HG03060 (cell line): Measurements from ENCODE around the gene PODXL2.
"Not testable (repeated sequence)": the region's sequence is repeated elsewhere in the genome, so short reads cannot be mapped to it uniquely, and the experiment has no call there.

Experiments used
- ATAC-seq: cut with Tn5 transposase; IDR thresholded peaks from one replicate; pipeline ENCODE4 v1.9.1; 2021; ENCODE audit warnings: low read depth, moderate number of reproducible peaks; ENCODE audit not compliant: unreplicated experiment

Gene PODXL2

GRCh38 chr3:127604546-127605165 is 24.3 kb upstream of the PODXL2 start:
- no peak for ATAC-seq

DNA sequence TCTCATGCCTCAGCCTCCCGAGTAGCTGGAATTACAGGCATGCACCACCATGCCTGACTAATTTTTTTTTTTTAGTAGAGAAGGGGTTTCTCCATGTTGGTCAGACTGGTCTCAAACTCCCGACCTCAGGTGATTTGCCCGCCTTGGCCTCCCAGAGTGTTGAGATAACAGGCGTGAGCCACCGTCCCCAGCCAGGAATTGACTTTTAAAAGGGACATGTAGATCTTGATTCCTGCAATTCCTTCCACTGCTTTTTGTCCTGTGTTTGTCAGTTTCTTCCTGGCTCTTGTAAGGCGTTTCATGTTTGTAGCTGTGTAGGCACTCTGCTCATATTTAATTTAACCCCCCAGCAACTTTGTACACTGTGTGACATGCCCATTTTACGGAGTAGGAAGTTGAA is 23.4 kb upstream of the PODXL2 start:
- not testable (repeated sequence) for ATAC-seq

GRCh38 chr3:127606086-127606805 is 22.7 kb upstream of the PODXL2 start:
- ATAC-seq: no peak

GRCh38 chr3:127606981-127607595 is 21.9 kb upstream of the PODXL2 start:
- no peak for ATAC-seq

- ATAC-seq: no peak
These were observed 21.2 kb upstream of the PODXL2 start for GRCh38 chr3:127607675-127608361.

- no peak for ATAC-seq
These were observed 20.6 kb upstream of the PODXL2 start for GRCh38 chr3:127608362-127608718.

DNA sequence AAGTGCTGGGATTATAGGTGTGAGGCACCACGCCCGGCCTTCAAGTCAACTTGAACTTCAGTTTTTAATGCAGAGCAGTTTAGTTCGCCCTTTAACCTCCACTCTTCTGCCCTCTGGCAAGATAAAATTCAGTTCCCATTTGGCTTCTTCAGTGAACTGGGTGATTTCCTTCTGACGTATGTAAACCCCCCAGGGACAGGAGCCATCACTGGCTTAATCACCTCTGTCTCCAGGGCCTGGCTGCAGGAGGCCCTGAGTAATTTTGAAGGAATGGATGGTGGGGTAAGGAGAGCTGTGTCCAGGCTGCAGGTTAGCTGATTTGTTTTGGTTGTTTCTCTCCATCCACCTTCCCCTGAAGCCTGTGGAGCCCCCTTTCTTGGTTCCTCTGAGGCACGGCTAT is 18.9 kb upstream of the PODXL2 start:
- ATAC-seq: no peak

DNA sequence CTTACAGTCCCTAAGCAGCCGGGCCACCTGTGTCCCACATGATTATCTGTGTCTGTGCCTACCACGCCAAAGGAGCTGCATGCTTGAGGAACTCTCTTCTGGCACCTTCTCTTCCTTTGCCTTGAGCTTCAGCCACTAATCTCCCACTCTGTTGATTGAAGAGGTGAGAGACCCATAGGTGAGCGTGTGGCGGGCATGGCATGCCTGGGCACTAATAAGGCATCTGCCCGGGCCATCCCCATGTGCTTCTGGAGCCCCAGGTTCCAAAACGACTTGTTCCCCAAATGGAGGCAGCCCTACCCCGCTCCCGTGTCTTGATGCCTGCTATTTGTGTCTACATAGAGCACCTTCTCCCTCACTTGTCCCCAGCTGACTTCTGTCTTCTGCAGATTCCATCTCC is 17.7 kb upstream of the PODXL2 start:
- no peak for ATAC-seq

DNA sequence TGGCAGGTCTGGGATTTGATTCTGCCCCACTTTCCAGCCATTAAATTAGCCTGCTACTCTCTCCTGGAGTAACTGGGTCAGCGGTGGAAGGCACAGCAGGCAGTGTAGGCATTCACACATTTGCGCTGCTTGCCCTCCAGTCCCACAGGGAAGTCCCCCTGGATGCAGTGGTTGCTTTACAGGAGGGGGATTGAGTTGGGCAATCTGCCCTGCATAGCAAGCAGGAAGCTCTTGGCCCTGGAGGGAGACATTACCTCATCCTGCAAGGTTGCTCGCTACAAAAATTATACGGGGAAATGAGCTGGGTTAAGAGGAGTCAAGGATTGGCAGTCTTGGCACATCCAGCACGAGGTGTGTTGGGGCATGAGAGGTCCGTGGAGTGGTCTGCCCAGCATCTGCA is 16.0 kb upstream of the PODXL2 start:
- no peak for ATAC-seq

DNA sequence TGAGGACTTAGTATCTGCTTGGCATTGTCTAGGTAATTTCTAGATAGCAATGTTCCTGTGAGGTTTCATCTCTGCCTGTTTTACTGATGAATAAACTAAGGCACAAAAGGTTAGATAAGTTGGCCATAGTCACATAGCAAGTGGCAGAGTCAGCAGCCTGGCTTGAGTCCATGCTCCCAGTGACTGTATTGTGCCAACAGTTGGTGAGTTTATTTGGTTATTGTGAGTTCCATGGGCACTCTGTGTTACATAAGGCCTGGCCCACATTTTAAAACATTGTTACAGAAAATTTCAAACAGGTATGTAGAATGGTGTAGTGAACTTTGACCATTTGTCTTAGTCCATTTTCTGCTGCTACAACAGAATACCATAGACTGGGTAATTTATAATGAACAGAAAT is 15.6 kb upstream of the PODXL2 start:
- no peak for ATAC-seq

DNA sequence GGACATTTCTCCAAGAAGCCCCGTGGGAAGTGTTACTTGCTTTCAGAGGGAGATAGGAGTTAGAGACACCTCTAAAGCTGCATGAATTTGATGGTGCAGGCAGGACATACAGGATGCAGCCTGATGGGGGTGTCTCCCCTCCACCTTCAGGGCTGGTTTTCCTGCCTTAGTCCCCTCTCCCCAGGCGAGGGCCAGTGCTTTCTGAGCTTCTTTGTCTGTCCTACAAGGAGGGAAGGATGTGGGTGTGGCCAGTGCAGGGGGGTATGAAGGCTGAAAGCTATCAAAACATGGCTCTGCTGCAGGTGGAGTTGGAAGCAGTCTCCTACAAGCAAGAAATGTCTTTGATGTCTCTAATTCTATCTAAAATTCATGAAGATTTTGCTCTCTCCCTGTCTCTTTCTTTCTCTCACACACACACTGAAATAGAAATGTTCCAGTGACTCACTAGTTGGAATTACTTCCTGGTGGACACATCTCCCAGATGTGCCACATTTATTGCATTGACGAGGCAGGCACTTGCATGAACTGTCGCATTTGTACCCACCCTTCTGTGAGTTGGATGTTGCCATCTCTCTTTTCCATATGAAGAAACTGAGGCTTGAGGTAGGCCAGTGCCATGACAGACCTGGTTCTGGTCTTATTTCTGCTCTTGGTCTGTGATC is 13.9 kb upstream of the PODXL2 start:
- no peak for ATAC-seq

GRCh38 chr3:127615631-127616305 is 13.2 kb upstream of the PODXL2 start:
- no peak for ATAC-seq

DNA sequence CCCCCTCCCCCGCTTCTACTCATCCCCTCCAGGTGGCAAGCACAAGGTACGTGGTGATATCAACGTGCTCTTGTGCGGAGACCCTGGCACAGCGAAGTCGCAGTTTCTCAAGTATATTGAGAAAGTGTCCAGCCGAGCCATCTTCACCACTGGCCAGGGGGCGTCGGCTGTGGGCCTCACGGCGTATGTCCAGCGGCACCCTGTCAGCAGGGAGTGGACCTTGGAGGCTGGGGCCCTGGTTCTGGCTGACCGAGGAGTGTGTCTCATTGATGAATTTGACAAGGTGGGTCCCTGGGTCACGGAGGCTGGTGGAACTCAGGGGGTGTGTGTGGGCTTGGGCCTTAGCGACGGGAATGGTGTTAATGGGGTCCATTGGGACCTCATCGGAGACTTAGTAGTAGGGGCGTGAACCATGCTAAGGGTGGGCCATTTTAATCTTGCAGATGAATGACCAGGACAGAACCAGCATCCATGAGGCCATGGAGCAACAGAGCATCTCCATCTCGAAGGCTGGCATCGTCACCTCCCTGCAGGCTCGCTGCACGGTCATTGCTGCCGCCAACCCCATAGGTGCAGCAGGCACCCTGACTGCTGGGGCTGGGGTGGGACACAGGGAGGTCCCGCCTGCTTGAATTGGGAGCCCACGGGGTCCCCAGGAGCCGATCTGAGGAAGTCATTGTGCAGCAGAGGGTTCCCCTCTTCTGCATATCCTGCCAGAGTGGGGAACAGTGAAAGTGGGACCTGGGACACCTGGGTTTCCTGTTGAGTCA is 12.0 kb upstream of the PODXL2 start:
- no peak for ATAC-seq

GRCh38 chr3:127618891-127619290 is 10.1 kb upstream of the PODXL2 start:
- ATAC-seq: no peak

GRCh38 chr3:127620637-127621375 is 8.2 kb upstream of the PODXL2 start:
- ATAC-seq: no peak

DNA sequence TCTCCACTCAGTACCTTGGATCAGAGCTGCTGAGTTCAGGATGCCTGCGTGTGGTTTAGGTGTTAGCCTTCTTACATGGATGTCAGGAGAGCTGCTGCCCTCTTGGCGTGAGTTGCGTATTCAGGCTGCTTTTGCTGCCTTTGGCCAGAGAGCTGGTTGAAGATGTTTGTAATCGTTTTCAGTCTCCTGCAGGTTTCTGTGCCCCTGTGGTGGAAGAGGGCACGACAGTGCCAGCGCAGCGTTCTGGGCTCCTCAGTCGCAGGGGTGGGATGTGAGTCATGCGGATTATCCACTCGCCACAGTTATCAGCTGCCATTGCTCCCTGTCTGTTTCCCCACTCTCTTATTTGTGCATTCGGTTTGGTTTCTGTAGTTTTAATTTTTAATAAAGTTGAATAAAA is 7.0 kb upstream of the PODXL2 start:
- ATAC-seq: no peak

DNA sequence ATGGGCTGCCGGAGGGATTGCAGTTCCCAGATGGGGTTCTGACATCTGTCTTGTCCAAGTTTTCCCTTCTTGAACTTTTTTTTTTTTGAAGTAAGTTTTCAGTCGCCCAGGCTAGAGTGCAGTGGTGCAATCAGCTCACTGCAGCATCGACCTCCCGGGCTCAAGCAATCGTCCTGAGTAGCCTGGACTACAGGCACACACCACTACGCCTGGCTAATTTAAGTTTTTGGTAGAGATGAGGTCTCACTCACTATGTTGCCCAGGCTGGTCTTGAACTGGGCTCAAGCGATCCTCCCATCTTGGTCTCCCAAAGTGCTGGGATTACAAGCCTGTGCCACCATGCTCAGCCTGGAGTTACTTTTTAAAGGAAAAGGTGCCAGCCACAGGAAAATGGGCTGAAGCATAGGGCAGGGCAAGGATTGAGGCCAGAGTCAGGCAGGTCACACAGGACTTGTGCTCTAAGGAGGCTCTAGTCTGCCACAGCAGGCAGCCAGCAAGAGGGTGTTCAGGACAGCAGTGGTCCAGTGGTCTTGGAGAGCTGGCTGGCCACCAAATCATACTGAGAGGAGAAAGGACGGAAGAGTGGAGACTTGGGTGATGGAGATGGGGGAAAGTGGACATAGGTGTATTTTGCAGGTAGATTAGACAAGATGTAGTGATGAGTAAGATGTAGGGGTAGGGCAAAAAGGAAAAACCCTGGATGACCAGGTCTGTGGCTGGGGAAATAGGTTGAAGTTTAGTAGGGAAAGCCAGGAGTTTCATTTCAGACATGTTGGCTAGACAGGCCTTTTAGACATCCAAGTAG is 6.0 kb upstream of the PODXL2 start:
- no peak for ATAC-seq

DNA sequence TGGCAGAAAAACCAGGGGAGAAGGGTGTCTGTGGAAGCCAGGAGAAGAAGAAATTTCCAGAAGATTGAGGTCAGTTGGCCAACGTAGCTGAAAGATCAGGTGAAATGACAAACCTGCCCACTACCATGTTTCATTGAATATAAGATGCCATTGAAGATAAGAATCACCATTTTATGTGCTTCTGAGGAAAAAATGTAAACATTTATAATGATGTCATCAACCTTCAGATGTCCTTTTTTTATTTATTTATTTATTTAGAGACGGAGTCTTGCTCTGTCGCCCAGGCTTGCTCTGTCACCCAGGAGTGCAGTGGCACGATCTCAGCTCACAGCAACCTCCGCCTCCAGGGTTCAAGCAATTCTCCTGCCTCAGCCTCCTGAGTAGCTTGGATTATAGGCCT is 4.9 kb upstream of the PODXL2 start:
- no peak for ATAC-seq
